HepG2 (cell line): ENCODE measurements around the gene LYSET. TPM values are rescaled to one million over a fixed set of nuclear protein-coding genes. Genes with fewer than 3 reads are reported as not detected.

Experiments used
- DPF2 ChIP-seq: sonication (generic); formaldehyde crosslinking; IDR thresholded peaks from 2 replicates; pipeline ENCODE4 v1.4.0; 2020; ENCODE audit warnings: mild to moderate bottlenecking, low read depth, missing genetic modification reagents, borderline replicate concordance
- ELK4 ChIP-seq: sonication (generic); formaldehyde crosslinking; IDR thresholded peaks from 2 replicates; pipeline ENCODE4 v1.9.0; 2021; ENCODE audit warnings: missing genetic modification reagents, borderline replicate concordance
- ETS1 ChIP-seq: sonication (generic); formaldehyde crosslinking; IDR thresholded peaks from 2 replicates; pipeline ENCODE4 v1.4.0; 2020; ENCODE audit warnings: missing genetic modification reagents
- IRF9 ChIP-seq: sonication (generic); formaldehyde crosslinking; IDR thresholded peaks from 2 replicates; pipeline ENCODE4 v1.8.0; 2022; ENCODE audit warnings: missing genetic modification reagents, mild to moderate bottlenecking, borderline replicate concordance
- MED13 ChIP-seq: sonication (generic); formaldehyde crosslinking; IDR thresholded peaks from 2 replicates; pipeline ENCODE4 v1.5.0; 2020; ENCODE audit warnings: missing genetic modification reagents
- PBX3 ChIP-seq: sonication (generic); formaldehyde crosslinking; IDR thresholded peaks from 2 replicates; pipeline ENCODE4 v1.8.1; 2023; ENCODE audit warnings: missing genetic modification reagents, inconsistent platforms, borderline replicate concordance
- PPARG ChIP-seq: conservative IDR thresholded peaks from 2 replicates; pipeline ENCODE4 v1.6.1; 2016; ENCODE audit warnings: missing biosample characterization, missing genetic modification reagents
- RELA ChIP-seq: sonication (generic); formaldehyde crosslinking; IDR thresholded peaks from 2 replicates; pipeline ENCODE4 v1.4.0; 2020; ENCODE audit warnings: missing genetic modification reagents
- SATB2 ChIP-seq: sonication (generic); formaldehyde crosslinking; IDR thresholded peaks from 2 replicates; pipeline ENCODE4 v1.5.0; 2020; ENCODE audit warnings: missing genetic modification reagents
- SPEN ChIP-seq: sonication (generic); formaldehyde crosslinking; IDR thresholded peaks from 2 replicates; pipeline ENCODE4 v1.5.1; 2020; ENCODE audit warnings: low read depth, mild to moderate bottlenecking, missing genetic modification reagents
- TEAD2 ChIP-seq: sonication (generic); formaldehyde crosslinking; IDR thresholded peaks from 2 replicates; pipeline ENCODE4 v1.9.0; 2021; ENCODE audit warnings: missing genetic modification reagents
- USF2 ChIP-seq, 2 experiments: sonication (generic) in 1 of 2; formaldehyde crosslinking in 1 of 2; IDR thresholded peaks; 2 replicates each; pipeline versions ENCODE4 v1.5.1 to v1.6.1; 2011 to 2020; ENCODE audit warnings: borderline replicate concordance in 1 of 2, low read depth in 1 of 2, low read length in 1 of 2, mild to moderate bottlenecking in 1 of 2, missing genetic modification reagents in 1 of 2, moderate library complexity in 1 of 2
- ZNF484 ChIP-seq: sonication (generic); formaldehyde crosslinking; IDR thresholded peaks from 2 replicates; pipeline ENCODE4 v1.5.1; 2020; ENCODE audit warnings: mild to moderate bottlenecking, low read depth, missing genetic modification reagents, borderline replicate concordance
- ZNF737 ChIP-seq: sonication (generic); formaldehyde crosslinking; IDR thresholded peaks from 2 replicates; pipeline ENCODE4 v1.5.0; 2020; ENCODE audit warnings: missing genetic modification reagents, mild to moderate bottlenecking, borderline replicate concordance
- ZNF776 ChIP-seq: sonication (generic); formaldehyde crosslinking; IDR thresholded peaks from 2 replicates; pipeline ENCODE4 v1.4.0; 2020; ENCODE audit warnings: mild to moderate bottlenecking, missing genetic modification reagents
- ZNF784 ChIP-seq: sonication (generic); formaldehyde crosslinking; IDR thresholded peaks from 2 replicates; pipeline ENCODE4 v1.5.1; 2020; ENCODE audit warnings: missing genetic modification reagents, mild to moderate bottlenecking, borderline replicate concordance
- ZXDC ChIP-seq: sonication (generic); formaldehyde crosslinking; IDR thresholded peaks from 2 replicates; pipeline ENCODE4 v1.5.0; 2020; ENCODE audit warnings: mild to moderate bottlenecking, missing genetic modification reagents
- polyA plus RNA-seq, 8 experiments: library from polyadenylated mRNA; depleted of rRNA in 3 of 8; stranded (reverse) in 7 of 8; unstranded in 1 of 8; fragments of >200 nt; fragmentation: Illumina TruSeq in 4 of 8; extraction: Trizol in 4 of 8; gene quantifications; 2 replicates each; pipeline versions ENCODE4 v1.2.1 to v1.2.3, GENCODE V29; 2011 to 2016; ENCODE audit warnings: low read depth in 4 of 8, missing spikeins in 1 of 8, mixed read lengths in 1 of 8; ENCODE audit not compliant: insufficient read depth in 1 of 8
- total RNA-seq, 5 experiments: library from RNA; depleted of rRNA; stranded (reverse); fragments of >200 nt; fragmentation: Illumina TruSeq; extraction: Trizol; gene quantifications; 2 replicates each; pipeline ENCODE4 v1.2.3, GENCODE V29; 2016; ENCODE audit warnings: low read depth in 1 of 5

LYSET gene
- total and polyA plus RNA-seq, 2 of the 13 experiments (the other 11 are each of a cell fraction or from before 2014, with no cell fraction given): 19.1 to 36.6 TPM

GRCh38 chr14:93206793-93207467, 21.8 kb downstream of the LYSET start, which contains the start of the genes GON7 and UBR7 (continued):
- TF ChIP-seq ZXDC (CRISPR knock-in tag) (no peak), PBX3 (CRISPR knock-in tag) (no peak), RELA (CRISPR knock-in tag) (no peak), DPF2 (no peak), MED13 (no peak), ZNF776 (CRISPR knock-in tag) (peak; percentile 77; the same call in 1 of the 2 replicates), ETS1 (CRISPR knock-in tag) (no peak), IRF9 (CRISPR knock-in tag) (no peak; the same call in 1 of the 2 replicates), ZNF484 (CRISPR knock-in tag) (no peak), ZNF737 (CRISPR knock-in tag) (no peak), SPEN (CRISPR knock-in tag) (peak; percentile 51; the same call in 1 of the 2 replicates), USF2 (IDR thresholded peaks at IDR 0.05; ENCODE audit: low read depth, low read length) (no peak), USF2 (CRISPR knock-in tag; IDR thresholded peaks at IDR 0.05; ENCODE audit: borderline replicate concordance) (no peak), TEAD2 (CRISPR knock-in tag) (no peak), ELK4 (CRISPR knock-in tag) (no peak), ZNF784 (CRISPR knock-in tag) (peak; percentile 77; the same call in 1 of the 2 replicates), SATB2 (CRISPR knock-in tag) (no peak), PPARG (CRISPR knock-in tag) (0 out of 2 replicates have a peak, but pooled peaks have one; percentile 25)
